Inflammatory macrophage treated with lipopolysaccharide for 1 hour (primary cell): ENCODE data around the gene KSR1.

ENCODE experiments used
- DNase-seq, 2 donors: peaks; one replicate each; pipeline ENCODE4 v3.0.0-alpha.2; 2020 to 2022

KSR1 gene

GRCh38 chr17:27520491-27521185, 64.4 kb downstream of the KSR1 start:
- DNase-seq, result no peak

- DNase-seq, result no peak
Observed at GRCh38 chr17:27521281-27522027, 65.2 kb downstream of the KSR1 start.

- no peak for DNase-seq
Observed at GRCh38 chr17:27522028-27522635, 65.9 kb downstream of the KSR1 start.

- no peak for DNase-seq
Observed at GRCh38 chr17:27523712-27524111, 67.5 kb downstream of the KSR1 start.

- DNase-seq, result no peak
Observed at GRCh38 chr17:27524594-27524993, 68.3 kb downstream of the KSR1 start.

GRCh38 chr17:27525316-27525715, 69.1 kb downstream of the KSR1 start:
- DNase-seq, result no peak

GRCh38 chr17:27525836-27526603, 69.8 kb downstream of the KSR1 start:
- DNase-seq, result peak; percentile 28 to 48

- peak; percentile 52 to 58 for DNase-seq
Observed at GRCh38 chr17:27526604-27527002, 70.4 kb downstream of the KSR1 start.

- peak; percentile 82 to 87 for DNase-seq
Observed at GRCh38 chr17:27529230-27529796, 73.1 kb downstream of the KSR1 start.

GRCh38 chr17:27530764-27531391, 74.6 kb downstream of the KSR1 start:
- DNase-seq, result peak; percentile 80 to 81

GRCh38 chr17:27531469-27531961, 75.3 kb downstream of the KSR1 start:
- DNase-seq, result peak in 1 of 2 donors; percentile 13

- DNase-seq, result peak; percentile 83 to 85
Observed at GRCh38 chr17:27532269-27533263, 76.3 kb downstream of the KSR1 start.

GRCh38 chr17:27533874-27534815, 77.9 kb downstream of the KSR1 start:
- no peak for DNase-seq

- DNase-seq, result no peak
Observed at GRCh38 chr17:27535178-27535928, 79.1 kb downstream of the KSR1 start.

- DNase-seq, result no peak
Observed at GRCh38 chr17:27535975-27536374, 79.7 kb downstream of the KSR1 start.

GRCh38 chr17:27536781-27537180, 80.5 kb downstream of the KSR1 start:
- DNase-seq, result peak in 1 of 2 donors; percentile 17

GRCh38 chr17:27538156-27538955, 82.1 kb downstream of the KSR1 start:
- no peak for DNase-seq

GRCh38 chr17:27539152-27539551, 82.9 kb downstream of the KSR1 start:
- no peak for DNase-seq
